IMR-90 (cell line): ENCODE data around the gene COG8.

ENCODE experiments used
- CEBPB ChIP-seq: IDR thresholded peaks from 2 replicates; pipeline ENCODE4 v1.6.1; 2012; ENCODE audit warnings: low read depth, low read length, improper control_type of control experiment
- FOS ChIP-seq: fragments of 150-350 bp; IDR thresholded peaks from 2 replicates; pipeline ENCODE4 v1.6.1; 2016; ENCODE audit warnings: low read depth, low read length
- POLR2A ChIP-seq: IDR thresholded peaks from 2 replicates; pipeline ENCODE4 v1.6.1; 2012; ENCODE audit warnings: mild to moderate bottlenecking, low read depth, low read length
- RAD21 ChIP-seq: IDR thresholded peaks from 2 replicates; pipeline ENCODE4 v1.6.1; 2012; ENCODE audit warnings: low read length, improper control_type of control experiment
- RFX5 ChIP-seq: IDR thresholded peaks from 2 replicates; pipeline ENCODE4 v1.8.0; 2012; ENCODE audit warnings: low read depth, mild to moderate bottlenecking, low read length, moderate library complexity
- TF ChIP-seq, protein P1 (sequence below): conservative IDR thresholded peaks from 2 replicates; pipeline ENCODE4 v1.5.1; 2012; ENCODE audit warnings: mild to moderate bottlenecking, low read depth, low read length, improper control_type of control experiment
- TF ChIP-seq, protein P2 (sequence below): fragments of 150-350 bp; IDR thresholded peaks from 2 replicates; pipeline ENCODE4 v1.6.1; 2016; ENCODE audit warnings: low read depth, mild to moderate bottlenecking, low read length, moderate library complexity, borderline replicate concordance

DNA sequence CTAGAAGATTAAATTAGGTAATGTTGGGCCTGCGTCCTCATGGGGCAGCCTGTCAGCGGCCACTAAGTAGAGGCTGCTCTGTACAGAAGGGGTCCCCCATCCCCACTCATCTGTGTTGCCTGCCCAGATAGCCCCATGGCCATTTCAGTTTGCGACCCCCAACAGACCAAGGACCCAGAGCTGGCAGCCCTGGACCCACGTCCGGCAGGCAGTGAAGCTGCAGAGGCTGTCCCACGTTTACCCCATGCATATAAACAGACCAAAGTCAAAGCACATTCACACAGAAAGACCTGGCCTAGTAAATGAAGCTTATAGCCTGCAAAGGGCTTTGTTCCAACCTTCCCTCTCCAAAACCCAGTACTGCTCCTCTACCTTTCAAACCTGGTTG lies 13.6 kb downstream of the COG8 start:
- TF ChIP-seq POLR2A (no peak), CEBPB (no peak), RFX5 (no peak), FOS (no peak), RAD21 (no peak)
- TF ChIP-seq, protein P1, sequence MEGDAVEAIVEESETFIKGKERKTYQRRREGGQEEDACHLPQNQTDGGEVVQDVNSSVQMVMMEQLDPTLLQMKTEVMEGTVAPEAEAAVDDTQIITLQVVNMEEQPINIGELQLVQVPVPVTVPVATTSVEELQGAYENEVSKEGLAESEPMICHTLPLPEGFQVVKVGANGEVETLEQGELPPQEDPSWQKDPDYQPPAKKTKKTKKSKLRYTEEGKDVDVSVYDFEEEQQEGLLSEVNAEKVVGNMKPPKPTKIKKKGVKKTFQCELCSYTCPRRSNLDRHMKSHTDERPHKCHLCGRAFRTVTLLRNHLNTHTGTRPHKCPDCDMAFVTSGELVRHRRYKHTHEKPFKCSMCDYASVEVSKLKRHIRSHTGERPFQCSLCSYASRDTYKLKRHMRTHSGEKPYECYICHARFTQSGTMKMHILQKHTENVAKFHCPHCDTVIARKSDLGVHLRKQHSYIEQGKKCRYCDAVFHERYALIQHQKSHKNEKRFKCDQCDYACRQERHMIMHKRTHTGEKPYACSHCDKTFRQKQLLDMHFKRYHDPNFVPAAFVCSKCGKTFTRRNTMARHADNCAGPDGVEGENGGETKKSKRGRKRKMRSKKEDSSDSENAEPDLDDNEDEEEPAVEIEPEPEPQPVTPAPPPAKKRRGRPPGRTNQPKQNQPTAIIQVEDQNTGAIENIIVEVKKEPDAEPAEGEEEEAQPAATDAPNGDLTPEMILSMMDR: no peak
- TF ChIP-seq, protein P2, sequence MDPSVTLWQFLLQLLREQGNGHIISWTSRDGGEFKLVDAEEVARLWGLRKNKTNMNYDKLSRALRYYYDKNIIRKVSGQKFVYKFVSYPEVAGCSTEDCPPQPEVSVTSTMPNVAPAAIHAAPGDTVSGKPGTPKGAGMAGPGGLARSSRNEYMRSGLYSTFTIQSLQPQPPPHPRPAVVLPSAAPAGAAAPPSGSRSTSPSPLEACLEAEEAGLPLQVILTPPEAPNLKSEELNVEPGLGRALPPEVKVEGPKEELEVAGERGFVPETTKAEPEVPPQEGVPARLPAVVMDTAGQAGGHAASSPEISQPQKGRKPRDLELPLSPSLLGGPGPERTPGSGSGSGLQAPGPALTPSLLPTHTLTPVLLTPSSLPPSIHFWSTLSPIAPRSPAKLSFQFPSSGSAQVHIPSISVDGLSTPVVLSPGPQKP: no peak
